Right lobe of liver (tissue), 4 donors: ENCODE measurements around the gene HDGFL3.

Experiments used
- POLR2A ChIP-seq: fragments of 450-650 bp; IDR thresholded peaks from one replicate; pipeline ENCODE4 v1.6.1; 2017; ENCODE audit warnings: antibody characterized with exemption, mild to moderate bottlenecking
- TF ChIP-seq, protein P1 (sequence below), 4 donors: fragments of 200-600 bp in 3 of 4; fragments of 450-650 bp in 1 of 4; IDR thresholded peaks; one replicate each; pipeline versions ENCODE4 v1.5.1 to v1.8.0; 2016 to 2022; ENCODE audit warnings: antibody characterized with exemption in 4 of 4, mild to moderate bottlenecking in 2 of 4
- donor health status: DM: no; HTN: no; CAD: no.
- donor health status: DM: no; HTN: no; CAD: no.
- donor health status: DM: no; HTN: yes; CAD: no.

DNA sequence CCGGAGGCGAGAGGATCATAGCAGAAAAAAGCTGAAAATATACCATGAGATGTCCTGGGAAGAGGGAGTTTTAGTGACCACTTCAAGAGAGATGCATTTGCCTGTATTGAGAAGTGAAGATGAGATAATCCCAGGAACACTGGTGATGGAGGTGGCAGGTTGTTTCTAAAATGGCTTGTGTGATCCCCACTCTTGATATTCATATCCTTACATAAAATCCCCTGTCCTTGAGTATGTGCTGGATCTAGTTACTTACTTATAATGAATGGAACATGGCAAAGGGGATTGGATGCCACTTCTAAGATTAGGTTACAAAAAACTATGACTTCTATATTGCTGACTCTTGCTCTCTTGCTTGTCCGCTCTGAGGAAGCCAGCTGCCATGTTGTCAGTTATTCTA, 22.1 kb downstream of the HDGFL3 start:
- TF ChIP-seq, protein P1, sequence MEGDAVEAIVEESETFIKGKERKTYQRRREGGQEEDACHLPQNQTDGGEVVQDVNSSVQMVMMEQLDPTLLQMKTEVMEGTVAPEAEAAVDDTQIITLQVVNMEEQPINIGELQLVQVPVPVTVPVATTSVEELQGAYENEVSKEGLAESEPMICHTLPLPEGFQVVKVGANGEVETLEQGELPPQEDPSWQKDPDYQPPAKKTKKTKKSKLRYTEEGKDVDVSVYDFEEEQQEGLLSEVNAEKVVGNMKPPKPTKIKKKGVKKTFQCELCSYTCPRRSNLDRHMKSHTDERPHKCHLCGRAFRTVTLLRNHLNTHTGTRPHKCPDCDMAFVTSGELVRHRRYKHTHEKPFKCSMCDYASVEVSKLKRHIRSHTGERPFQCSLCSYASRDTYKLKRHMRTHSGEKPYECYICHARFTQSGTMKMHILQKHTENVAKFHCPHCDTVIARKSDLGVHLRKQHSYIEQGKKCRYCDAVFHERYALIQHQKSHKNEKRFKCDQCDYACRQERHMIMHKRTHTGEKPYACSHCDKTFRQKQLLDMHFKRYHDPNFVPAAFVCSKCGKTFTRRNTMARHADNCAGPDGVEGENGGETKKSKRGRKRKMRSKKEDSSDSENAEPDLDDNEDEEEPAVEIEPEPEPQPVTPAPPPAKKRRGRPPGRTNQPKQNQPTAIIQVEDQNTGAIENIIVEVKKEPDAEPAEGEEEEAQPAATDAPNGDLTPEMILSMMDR (IDR thresholded peaks at IDR 0.05), result no peak
- no peak for TF ChIP-seq POLR2A
